HCEC 1CT (cell line): Measurements from ENCODE around the gene RAG1.
A peak's percentile ranks its signal among the peaks of the same experiment; 100 is the strongest.
"Not testable (repeated sequence)": the region's sequence is repeated elsewhere in the genome, so short reads cannot be mapped to it uniquely, and the experiment has no call there.

ENCODE experiments used
- DNase-seq: peaks from one replicate; pipeline ENCODE4 v3.0.0-alpha.2; 2017

RAG1 gene

DNA sequence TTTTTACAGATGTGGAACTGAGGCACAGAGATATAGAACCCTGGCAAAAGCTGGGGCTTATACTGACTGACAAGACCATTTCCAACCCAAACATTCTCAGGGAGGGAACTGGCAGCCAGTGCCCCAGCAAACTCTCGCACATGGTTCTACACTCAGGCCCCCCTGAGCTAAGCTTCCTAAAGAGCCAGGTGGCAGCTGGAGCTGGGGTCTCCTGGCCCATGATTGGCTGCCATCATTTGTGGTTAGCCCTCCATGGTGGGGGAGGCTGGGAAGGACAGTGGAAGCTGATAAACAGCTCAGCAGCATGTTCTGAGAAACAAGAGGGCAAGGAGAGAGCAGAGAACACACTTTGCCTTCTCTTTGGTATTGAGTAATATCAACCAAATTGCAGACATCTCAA is at the start of gene RAG1:
TSS of gene RAG1 (plus strand) at position 314 of the 400 bp plus-strand sequence. CDS start 5,298 bp downstream, outside the sequence.
- DNase-seq = no peak

DNA sequence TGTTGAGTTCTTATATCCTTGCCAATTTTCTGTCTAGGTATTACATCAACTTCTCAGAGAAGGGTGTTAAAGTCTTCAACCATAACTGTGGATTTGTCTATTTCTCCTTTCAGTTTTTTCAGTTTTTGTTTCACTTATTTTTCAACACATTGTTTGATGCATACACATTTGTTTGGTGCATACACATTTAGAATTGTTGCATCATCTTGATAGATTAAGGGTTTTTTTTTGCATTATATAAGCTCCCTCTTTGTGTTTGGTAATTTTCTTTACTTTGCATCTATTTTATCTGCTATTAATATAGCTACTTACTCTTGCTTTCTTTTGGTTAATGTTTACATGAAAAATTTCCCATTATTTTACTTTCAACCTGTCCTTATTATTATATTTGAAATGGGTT is 37.0 kb upstream of the RAG1 start:
- no peak for DNase-seq

DNA sequence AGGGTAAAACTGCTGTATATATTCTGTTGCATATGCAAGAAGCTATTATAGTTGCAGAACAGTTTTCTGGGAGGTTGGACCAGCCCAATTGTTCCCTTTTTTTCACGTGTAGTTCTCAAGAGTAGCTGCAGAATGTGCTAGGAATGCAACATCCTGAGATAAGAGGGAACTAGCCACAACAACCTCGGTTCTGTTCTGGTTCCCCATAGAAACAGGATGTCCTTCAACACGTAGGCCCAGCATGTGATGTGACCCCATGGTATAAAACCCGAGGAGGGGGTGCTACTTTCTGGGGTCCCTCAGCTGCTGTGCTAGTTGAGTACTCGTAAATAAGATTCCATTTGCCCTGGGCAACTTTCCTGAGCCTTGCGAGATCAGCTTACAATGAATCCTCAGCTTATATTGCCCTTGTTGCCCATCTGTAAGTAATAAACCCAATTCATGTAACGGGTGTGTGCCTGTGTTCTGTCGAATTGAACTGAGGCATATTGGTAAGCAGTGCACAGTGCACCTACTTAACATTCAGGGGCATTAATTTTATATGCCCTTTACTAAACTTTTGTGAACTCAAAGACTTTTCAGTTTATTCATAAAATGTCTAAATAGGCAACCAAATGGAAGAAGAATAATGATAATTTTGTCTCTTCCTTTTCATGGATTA is 34.7 kb upstream of the RAG1 start:
- DNase-seq = no peak

DNA sequence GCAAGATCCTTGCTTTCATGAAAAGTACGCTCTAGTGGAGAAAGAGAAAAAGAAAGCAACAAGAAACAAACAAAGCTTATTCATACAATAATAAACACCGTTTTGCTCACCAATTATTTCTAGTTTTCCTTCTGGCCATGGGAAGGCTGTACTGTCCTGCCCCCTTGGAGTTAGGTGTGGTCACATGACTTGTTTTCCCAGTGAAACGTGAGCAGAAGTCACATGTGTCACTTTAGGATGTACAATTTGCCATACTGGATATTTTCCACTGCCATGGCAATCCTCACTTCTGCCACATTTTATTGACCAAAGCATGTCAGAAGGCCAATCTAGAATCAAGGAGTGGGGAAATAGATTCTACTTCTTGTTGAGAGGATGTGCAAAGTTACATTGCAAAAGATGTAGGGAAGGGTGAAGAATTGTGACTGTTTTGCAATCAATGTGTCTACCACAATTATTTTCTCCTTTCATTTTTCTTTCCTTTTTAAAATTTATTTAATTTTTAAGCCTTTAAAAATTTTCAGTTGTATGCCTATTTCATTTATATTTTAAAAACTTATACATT is 33.4 kb upstream of the RAG1 start:
- no peak for DNase-seq

DNA sequence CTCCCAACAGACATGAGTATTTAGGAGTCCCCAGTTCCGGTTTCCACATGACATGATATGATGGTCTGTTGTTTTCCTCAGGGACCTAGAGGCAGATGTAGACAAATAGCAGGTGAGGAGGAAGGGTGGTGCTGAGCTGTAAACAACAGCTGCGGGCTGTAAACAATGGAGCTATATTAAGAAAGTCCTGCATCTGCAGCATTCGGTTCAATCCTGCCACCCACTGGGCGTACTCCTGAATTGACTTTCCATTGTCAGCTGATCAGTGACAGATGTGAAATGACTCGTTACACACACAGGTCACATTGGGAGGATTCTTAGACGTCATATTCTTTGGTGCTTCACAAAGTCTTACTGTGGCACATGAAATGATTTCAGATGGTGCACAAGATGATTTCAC is 26.8 kb upstream of the RAG1 start:
- DNase-seq = peak; percentile 60

DNA sequence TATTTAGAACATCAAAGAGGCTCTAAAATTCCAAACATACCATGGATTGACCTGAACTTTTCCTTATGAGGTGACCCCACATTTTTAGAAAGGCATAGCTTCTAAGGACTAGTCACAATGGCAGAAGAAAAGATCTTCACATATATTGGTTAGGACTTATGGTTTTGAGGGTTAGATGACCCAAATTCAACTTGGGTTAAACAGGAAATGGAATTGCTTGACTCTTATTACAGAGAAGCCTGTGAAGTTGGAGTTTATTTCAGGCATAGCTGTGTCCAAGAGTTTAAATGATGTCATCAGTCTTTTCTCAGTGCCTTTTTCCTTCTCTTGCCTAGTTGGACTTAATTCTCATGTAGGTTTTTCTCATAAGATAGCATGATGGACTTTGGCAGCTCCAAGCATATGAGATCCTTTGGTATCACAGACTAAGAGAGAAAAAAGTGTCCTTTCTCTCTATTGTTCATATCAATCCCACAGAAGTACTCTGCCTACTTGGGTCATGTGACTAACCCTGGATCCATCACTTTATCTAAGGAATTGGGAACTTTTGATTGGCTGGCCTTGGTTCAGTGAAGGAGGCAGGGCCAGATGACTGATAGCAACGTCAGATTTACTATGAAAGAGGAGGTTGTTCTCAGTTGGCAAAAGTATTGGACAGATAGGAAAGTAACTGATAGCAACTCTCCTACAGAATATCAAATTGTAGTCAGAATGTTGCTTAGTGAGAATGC is 17.3 kb upstream of the RAG1 start:
- no peak for DNase-seq

DNA sequence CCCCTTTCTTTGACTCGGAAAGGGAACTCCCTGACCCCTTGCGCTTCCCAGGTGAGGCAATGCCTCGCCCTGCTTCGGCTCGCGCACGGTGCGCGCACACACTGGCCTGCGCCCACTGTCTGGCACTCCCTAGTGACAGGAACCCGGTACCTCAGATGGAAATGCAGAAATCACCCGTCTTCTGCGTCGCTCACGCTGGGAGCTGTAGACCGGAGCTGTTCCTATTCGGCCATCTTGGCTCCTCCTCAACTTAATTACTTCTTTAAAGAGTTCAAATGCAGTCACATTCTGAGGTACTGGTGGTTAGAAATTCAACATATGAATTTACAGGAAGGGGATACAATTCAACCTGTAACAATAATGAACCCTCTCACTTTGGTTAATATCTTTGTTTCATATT is 10.4 kb upstream of the RAG1 start:
- DNase-seq = not testable (repeated sequence)

DNA sequence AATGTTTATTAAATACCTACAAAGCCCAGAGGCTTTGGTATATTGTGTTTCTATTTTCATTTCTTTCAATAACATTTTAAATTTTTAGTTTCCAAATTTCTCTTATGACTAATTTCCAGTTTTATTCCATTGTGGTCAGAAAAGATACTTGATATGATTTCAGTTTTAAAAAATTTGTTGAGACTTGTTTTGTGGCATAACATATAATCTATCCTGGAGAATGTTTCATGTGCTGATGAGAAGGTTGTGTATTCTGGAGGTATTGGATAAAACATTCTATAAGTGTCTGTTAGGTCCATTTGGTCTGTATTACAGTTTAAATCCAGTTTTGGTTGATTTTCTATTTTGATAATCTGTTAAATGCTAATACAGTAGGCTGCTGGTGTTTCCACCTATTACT is 9.8 kb upstream of the RAG1 start:
- no peak for DNase-seq

DNA sequence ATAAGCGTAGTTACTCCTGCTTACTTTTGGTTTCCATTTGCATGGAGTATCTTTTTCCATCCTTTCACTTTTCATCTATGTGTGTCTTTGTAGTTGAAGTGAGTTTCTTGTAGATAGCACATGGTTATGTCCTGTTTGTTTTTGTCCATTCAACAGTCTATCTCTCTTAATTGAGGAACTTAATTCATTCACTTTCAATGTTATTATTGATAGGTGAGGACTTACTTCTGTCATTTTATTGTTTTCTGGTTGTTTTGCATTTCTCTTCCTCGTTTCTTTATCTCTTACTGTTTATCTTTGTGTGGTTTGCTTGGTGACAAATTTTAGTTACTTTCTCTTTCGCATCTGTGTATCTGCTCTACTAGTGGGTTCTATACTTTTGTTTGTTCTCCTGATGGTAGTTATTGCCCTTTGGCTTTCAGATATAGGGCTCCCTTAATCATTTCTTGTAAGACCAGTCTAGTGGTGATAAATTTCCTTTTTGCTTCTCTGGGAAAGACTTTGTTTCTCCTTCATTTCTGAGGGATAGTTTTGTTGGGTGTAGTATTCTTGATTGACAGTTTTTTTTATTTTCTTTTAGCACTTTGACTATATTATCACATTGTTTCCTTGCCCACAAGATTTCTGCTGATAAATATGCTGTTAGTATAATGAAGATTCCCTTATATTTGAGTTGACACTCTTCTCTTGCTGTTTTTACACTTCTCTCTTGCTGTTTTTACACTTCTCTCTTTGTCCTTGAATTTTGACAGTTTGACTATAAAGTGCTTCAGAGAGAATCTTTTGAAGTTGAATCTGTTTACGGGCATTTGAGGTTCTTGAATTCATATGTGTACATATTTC is 9.0 kb upstream of the RAG1 start:
- DNase-seq = no peak

DNA sequence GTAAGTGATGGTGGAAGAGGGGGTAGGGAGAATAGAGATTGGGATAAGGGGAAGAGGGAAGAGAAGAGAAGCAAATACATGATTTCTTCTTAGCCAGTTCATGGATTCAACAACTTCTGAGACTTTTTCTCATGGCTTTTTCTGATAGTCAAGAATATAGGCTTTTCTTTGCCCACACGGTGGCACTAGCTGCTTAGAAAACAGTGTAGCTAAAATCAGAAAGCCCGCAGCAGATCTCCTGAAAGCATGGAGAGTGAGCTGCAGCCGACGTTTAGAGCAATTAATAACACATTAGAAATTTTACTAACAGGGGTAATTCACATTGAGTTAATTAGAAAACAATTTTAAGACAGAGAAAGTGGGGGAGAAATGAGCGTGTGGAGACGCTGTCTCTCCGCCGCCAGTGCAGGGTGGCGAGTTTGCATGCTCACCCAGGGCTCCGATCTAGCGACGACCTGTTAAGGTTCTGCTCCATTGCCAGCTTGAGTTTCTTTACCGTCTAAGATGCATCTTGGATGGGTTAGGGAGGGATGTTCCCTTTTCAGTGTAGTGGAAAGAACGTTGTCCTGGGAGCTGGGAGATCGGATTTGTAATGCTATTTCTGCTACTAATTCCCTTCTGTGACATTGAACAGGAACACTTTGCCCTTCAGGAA is 3.3 kb upstream of the RAG1 start:
- peak; percentile 34 for DNase-seq

DNA sequence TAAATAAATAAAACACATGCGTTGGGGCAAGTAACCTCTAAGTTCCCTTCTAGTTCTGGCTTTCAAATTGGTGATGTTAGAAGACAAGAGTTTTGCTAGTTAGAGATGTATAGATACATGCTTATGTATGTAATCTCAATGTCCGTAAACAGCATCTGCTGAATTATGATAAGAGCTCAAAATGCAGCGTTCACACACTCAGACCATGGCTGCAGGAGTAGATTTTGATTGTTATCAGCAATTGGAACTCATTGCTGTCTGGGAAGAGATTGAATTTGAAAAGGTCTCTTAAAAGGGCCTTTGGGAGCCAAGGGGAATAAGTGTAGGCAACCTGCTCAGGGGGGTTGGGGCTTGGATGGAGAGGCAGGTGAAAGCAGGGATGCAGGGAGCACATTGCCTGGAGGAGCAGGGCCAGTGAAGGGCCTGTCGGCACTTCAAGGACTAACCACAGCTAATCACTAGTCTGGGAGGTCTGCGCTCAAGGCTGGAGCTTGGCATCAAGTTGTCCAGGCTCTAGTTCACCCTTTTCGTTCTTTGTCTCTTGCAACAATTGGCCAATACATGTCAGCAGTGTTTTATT is 2.7 kb upstream of the RAG1 start:
- DNase-seq = no peak

DNA sequence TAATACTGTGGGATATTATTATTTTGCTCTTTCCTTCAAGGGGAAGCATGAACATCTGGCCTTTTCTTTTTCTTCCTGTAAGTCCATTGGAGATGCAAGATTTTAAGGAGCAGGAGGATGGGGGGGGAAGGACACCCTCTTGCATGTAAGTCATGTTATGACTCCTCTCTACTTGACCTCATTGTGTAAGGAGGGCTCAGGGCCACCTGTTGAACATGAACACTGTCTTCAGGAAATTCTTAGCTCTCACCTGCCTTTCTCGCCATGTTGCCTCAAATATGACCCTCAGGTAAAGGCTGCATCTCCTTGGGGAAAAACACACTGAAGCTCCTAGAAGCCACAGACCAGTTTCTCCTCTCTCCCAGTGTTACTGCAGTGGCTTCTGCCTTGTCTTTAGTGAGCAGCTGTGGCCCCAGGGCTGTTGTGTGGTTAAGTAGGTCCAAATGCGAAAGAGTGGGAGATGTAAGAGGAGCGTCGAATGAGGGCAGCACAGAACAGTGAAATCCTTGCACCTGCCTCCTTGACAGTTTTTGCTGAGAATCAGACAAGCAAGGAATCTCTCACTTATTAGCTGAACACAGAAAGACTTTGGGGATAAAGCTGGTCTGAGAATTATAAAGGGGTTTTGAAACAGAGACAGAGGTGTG is 1.3 kb upstream of the RAG1 start:
- DNase-seq = no peak

DNA sequence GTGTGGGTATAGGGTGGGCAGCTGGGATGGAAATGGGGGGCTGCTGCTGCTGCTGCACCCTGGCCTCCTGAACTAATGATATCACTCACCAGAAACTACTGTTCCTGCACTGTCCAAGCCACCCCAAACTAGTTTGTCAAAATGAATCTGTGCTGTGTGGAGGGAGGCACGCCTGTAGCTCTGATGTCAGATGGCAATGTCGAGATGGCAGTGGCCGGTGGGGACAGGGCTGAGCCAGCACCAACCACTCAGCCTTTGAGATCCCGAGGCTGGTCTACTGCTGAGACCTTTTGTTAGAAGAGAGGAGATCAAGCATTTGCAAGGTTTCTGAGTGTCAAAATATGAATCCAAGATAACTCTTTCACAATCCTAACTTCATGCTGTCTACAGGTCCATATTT is 1.3 kb downstream of the RAG1 start:
- no peak for DNase-seq

DNA sequence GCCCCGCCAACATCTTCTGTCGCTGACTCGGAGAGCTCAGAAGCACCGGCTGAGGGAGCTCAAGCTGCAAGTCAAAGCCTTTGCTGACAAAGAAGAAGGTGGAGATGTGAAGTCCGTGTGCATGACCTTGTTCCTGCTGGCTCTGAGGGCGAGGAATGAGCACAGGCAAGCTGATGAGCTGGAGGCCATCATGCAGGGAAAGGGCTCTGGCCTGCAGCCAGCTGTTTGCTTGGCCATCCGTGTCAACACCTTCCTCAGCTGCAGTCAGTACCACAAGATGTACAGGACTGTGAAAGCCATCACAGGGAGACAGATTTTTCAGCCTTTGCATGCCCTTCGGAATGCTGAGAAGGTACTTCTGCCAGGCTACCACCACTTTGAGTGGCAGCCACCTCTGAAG is 6.7 kb downstream of the RAG1 start:
- no peak for DNase-seq

DNA sequence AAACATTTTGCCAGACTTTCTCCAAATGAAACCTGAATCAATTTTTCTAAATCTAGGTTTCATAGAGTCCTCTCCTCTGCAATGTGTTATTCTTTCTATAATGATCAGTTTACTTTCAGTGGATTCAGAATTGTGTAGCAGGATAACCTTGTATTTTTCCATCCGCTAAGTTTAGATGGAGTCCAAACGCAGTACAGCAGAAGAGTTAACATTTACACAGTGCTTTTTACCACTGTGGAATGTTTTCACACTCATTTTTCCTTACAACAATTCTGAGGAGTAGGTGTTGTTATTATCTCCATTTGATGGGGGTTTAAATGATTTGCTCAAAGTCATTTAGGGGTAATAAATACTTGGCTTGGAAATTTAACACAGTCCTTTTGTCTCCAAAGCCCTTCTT is 9.6 kb downstream of the RAG1 start:
- DNase-seq = no peak

DNA sequence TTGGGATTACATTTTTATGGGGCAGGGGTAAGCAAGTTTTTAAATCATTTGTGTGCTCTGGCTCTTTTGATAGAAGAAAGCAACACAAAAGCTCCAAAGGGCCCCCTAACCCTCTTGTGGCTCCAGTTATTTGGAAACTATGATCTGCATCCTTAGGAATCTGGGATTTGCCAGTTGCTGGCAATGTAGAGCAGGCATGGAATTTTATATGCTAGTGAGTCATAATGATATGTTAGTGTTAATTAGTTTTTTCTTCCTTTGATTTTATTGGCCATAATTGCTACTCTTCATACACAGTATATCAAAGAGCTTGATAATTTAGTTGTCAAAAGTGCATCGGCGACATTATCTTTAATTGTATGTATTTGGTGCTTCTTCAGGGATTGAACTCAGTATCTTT is 10.1 kb downstream of the RAG1 start:
- DNase-seq = peak; percentile 38

DNA sequence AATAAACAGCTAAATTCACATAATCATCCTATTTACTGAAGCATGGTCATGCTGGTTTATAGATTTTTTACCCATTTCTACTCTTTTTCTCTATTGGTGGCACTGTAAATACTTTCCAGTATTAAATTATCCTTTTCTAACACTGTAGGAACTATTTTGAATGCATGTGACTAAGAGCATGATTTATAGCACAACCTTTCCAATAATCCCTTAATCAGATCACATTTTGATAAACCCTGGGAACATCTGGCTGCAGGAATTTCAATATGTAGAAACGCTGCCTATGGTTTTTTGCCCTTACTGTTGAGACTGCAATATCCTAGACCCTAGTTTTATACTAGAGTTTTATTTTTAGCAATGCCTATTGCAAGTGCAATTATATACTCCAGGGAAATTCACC is 10.7 kb downstream of the RAG1 start:
- no peak for DNase-seq

DNA sequence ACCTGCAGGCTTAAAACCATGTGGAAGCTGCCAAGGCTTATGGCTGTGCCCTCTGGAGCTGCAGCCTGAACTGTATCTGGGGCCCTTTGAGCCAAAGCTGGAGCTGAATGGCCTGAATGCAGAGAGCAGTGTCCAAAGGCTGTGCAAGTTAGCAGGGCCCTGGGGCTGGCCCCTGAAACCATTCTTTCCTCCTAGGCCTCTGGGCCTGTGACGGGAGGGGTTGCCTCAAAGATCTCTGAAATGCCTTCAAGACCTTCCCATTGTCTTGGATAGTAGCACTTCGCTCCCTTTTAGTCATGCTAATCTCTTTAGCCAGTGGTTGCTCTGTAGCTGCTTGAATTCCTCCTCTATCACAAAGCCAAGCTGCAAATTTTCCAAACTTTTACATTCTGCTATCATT is 13.7 kb downstream of the RAG1 start:
- DNase-seq = no peak

DNA sequence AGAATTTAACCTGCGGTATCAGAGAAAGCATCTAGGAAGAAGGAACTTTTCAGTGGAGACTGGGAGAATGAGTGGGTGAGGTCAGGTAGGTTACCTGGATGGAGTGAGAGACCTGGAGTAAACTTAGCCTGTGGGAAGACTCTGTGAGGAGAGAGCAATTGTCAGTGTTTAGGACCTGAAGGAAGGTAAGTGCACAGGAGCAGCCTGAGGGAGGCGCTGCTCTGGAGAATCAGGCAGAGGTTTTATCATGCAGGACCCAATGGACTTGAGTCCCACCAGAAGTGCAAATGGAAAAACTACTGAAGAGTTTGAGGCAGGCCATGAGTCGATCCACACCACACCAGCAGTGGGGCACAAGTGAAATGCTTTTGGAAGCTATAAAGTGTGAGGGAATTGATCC is 15.9 kb downstream of the RAG1 start:
- DNase-seq = no peak

DNA sequence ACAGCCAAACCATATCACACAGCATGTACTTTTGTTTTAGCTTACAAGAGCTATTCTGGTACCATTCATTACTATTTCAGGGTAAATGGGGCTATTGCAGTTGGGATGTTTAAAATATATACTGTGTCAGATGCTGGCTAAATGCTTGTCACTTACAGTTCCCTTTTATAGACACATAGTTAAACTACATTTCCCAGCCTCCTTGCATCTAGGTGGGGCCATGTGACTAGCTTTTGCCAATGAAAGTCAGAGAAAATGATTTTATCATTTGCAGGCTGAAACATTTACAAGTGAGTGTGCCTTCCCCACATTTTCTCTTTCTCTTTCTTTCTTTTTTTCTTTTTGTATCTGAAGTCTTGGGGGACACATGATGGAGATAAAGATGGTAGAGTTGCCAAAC is 18.7 kb downstream of the RAG1 start:
- no peak for DNase-seq

DNA sequence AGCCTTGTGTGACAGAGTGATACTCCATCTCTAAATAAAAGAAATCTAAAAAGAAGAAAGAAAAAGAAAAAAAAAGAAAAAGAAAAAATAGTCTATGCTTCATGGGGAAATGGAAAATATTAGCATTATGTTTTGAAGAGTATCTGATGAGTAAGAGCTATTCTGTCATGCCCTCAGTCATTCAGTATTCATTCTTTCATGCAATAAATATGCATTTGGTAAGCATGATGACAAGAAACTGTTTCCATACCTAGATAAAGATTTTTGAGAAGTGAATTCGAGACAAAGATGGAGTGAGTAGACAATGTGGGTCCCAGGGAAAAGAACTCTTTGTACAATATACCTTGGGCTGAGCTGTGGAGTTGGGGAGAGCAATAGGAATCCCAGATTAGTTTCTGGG is 20.3 kb downstream of the RAG1 start:
- DNase-seq = no peak

DNA sequence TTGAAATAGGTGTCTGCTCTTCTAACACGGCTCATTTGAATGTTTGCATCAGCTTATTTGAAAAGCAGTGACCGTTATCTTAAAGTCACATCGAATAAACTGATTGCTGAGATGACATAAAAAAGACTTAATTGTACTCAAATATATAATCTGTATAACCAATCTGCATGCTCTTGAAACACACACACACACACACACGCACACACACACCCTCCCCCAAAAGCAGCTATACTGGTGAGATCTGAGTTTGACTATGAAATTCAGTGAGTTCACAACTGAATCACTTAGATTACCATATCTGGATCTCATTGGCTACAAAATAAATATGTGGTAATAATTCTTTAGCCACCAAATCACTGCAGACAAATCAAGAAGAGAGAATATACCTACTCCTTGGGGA is 22.7 kb downstream of the RAG1 start:
- no peak for DNase-seq
